Aorta (tissue), 5 donors: ENCODE measurements around the gene PHACTR1. TPM values are rescaled to one million over a fixed set of nuclear protein-coding genes. Genes with fewer than 3 reads are reported as not detected.

Experiments used
- ATAC-seq: fragments of 200-7000 bp; cut with Tn5 transposase; one replicate; pipeline ENCODE4 v1.9.1; 2022; ENCODE audit warnings: moderate library complexity; ENCODE audit not compliant: low FRiP score
- DNase-seq, 2 donors: peaks; one replicate each; pipeline ENCODE4 v3.0.0-alpha.2; 2020
- H3K27ac ChIP-seq, 2 donors: one replicate each; pipeline ENCODE4 v1.5.1; 2013; ENCODE audit warnings: low read length in 2 of 2, mild to moderate bottlenecking in 2 of 2, moderate library complexity in 2 of 2, control low read depth in 1 of 2, inconsistent platforms in 1 of 2, low read depth in 1 of 2
- H3K27me3 ChIP-seq, 2 donors: one replicate each; pipeline ENCODE4 v1.6.1; 2013; ENCODE audit warnings: control low read depth in 1 of 2, low read length in 1 of 2, mild to moderate bottlenecking in 1 of 2, moderate library complexity in 1 of 2; ENCODE audit not compliant: insufficient read depth in 2 of 2, control insufficient read depth in 1 of 2
- H3K36me3 ChIP-seq, 2 donors: one replicate each; pipeline ENCODE4 v1.6.1; 2013; ENCODE audit warnings: control low read depth in 1 of 2, low read length in 1 of 2, mild to moderate bottlenecking in 1 of 2; ENCODE audit not compliant: insufficient read depth in 2 of 2, control insufficient read depth in 1 of 2
- H3K4me1 ChIP-seq, 2 donors: one replicate each; pipeline ENCODE4 v1.6.1; 2013; ENCODE audit warnings: low read length in 2 of 2, control low read depth in 1 of 2, mild to moderate bottlenecking in 1 of 2, moderate library complexity in 1 of 2; ENCODE audit not compliant: insufficient read depth in 2 of 2, control insufficient read depth in 1 of 2
- H3K4me3 ChIP-seq, 2 donors: one replicate each; pipeline ENCODE4 v1.5.1; 2013; ENCODE audit warnings: low read length in 2 of 2, control low read depth in 1 of 2, mild to moderate bottlenecking in 1 of 2
- H3K9me3 ChIP-seq: one replicate; pipeline ENCODE4 v1.6.1; 2013; ENCODE audit warnings: mild to moderate bottlenecking, low read length; ENCODE audit not compliant: control insufficient read depth
- WGBS, 2 donors: extraction: QIAGEN DNeasy Blood & Tissue Kit; methylation state at CpG; one replicate each; pipeline ENCODE4 v1.1.7; 2013; 5-methylcytosine and 5-hydroxymethylcytosine counted together
- intact Hi-C, 2 donors: fragments of 100-400 bp; cut with DNase I; formaldehyde crosslinking; loops; one replicate each; pipeline versions ENCODE4 v1.14.2 to v1.15.0; 2022
- polyA plus RNA-seq, 2 donors: library from polyadenylated mRNA; stranded (reverse); fragments of 200-250 nt; gene quantifications; one replicate each; pipeline ENCODE4 v1.2.3, GENCODE V29; 2013
- total RNA-seq, 2 donors: library from RNA; stranded (reverse); fragmentation: NEBNext Ultra II Directional; extraction: Animal tissue kit (Norgen Biotek cat#: 25700); gene quantifications; one replicate each; pipeline ENCODE4 v1.2.1, GENCODE V29; 2021
- donor health status: healthy with polysubstance abuse.
- donor health status: Bipolar disorder and iron deficiency.
- donor health status: DM: no; HTN: no; CAD: no.
- donor health status: DM: no; HTN: no; CAD: no.
- donor health status: DM: yes; HTN: yes; CAD: no.

Gene PHACTR1
- total and polyA plus RNA-seq, 4 donors, result 3.2 to 89.4 (median 20.1) TPM

GRCh38 chr6:12923644-12924235 lies 207.2 kb downstream of the PHACTR1 start:
- H3K4me1 ChIP-seq, result no peaks in the 10 kb centered on the region
- intact Hi-C loops, result no loop called here
- no peak overlapping the region for H3K27ac ChIP-seq
- H3K9me3 ChIP-seq, result no peaks in the 10 kb centered on the region
- H3K36me3 ChIP-seq, result no peaks in the 10 kb centered on the region
- DNase-seq (no peak), ATAC-seq (no peak)
- H3K27me3 ChIP-seq, result no peaks in the 10 kb centered on the region
- 81 to 83% methylated on average over 3 of the region's 3 CpGs for WGBS, 2 donors
- no peak overlapping the region for H3K4me3 ChIP-seq

- no peaks in the 10 kb centered on the region for H3K27me3 ChIP-seq
- H3K27ac ChIP-seq, result no peak overlapping the region
- 56 to 70% methylated on average over 1 of the region's 1 CpG for WGBS, 2 donors
- H3K9me3 ChIP-seq, result no peaks in the 10 kb centered on the region
- no peaks in the 10 kb centered on the region for H3K36me3 ChIP-seq
- ATAC-seq (no peak), DNase-seq (no peak)
- no peaks in the 10 kb centered on the region for H3K4me1 ChIP-seq
- intact Hi-C loops, result no loop called here
- no peak overlapping the region for H3K4me3 ChIP-seq
Observed at GRCh38 chr6:12924911-12925310, 208.3 kb downstream of the PHACTR1 start.

DNA sequence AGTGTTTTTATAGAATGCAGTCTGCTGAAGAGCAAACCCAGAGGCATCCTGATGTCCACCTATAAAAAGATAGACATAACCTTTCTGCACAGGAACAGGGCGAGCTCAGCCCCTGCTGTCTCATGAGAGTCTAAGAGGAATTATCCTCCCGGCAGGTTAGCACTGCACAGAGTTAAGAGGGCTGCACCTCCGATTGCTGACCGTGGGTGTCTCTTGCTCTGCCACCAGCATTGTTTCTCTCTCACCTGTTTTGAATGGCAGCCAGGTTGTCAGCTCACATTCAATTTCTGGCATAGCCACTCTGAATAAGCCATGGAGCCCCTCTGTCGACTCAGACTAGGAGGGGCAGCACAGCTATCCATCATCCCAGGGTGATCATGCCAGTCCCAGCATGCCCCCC lies 211.2 kb downstream of the PHACTR1 start:
- intact Hi-C loops, result no loop called here
- no peak for ATAC-seq
- Histone ChIP-seq H3K4me3 (no peak overlapping the region), H3K27ac (no peak overlapping the region), H3K4me1 (no peaks in the 10 kb centered on the region), H3K36me3 (no peaks in the 10 kb centered on the region), H3K9me3 (no peaks in the 10 kb centered on the region), H3K27me3 (no peaks in the 10 kb centered on the region)
- WGBS, 2 donors, result 81 to 85% methylated on average over 5 of the region's 5 CpGs
- DNase-seq, result no peak

DNA sequence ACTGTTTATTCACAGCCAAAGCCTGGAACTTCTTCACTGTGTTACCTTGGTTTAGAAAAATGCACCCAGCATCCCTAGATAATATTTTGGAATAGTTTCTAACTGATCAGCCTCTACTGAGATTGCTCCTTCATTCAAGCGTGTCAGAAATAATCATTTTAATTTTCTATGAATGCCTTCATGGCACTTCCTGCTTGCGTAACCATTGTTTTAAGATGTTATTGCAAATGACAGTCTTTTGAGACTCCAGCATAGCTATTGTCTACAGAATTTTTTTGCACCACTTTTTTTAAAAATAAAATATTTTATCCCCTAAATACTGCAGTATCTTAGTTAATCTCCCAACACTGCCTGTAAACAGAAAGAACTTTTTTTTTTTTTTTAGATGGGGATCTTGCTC lies 213.1 kb downstream of the PHACTR1 start:
- intact Hi-C loops, result no loop called here
- ATAC-seq (no peak), DNase-seq (no peak)
- peaks cover 1% of the 10 kb centered on the region for H3K9me3 ChIP-seq
- H3K27ac ChIP-seq, result no peak overlapping the region
- 92 to 93% methylated on average over 2 of the region's 2 CpGs for WGBS, 2 donors
- H3K4me3 ChIP-seq, result no peak overlapping the region
- H3K4me1 ChIP-seq, result no peaks in the 10 kb centered on the region
- H3K27me3 ChIP-seq, result no peaks in the 10 kb centered on the region
- no peaks in the 10 kb centered on the region for H3K36me3 ChIP-seq

DNA sequence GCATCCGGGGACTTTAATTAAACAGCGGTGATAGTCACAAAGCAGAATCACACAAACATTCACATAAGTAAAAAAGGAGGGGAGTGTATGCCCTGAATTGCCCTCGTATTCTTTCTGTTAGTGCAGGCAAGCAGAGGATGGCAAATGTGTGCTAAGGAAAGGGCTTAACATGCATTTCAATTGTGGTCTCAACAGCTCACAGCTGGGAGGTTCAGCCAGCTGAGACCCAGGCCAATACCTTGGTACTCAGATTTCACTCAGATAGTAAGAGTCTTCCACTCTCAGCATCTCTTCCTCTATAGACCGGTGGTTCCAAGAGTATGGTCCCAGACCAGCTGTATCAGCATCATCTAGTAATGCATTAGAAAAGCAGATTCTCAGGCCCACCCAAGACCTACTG lies 215.1 kb downstream of the PHACTR1 start:
- no peaks in the 10 kb centered on the region for H3K36me3 ChIP-seq
- H3K27me3 ChIP-seq, result no peaks in the 10 kb centered on the region
- H3K4me3 ChIP-seq, result no peak overlapping the region
- DNase-seq, result no peak
- ATAC-seq, result no peak
- H3K4me1 ChIP-seq, result no peaks in the 10 kb centered on the region
- H3K27ac ChIP-seq, result no peak overlapping the region
- intact Hi-C loops, result no loop called here
- peaks cover 1% of the 10 kb centered on the region for H3K9me3 ChIP-seq
- WGBS, 2 donors, result 78 to 82% methylated on average over 4 of the region's 4 CpGs

DNA sequence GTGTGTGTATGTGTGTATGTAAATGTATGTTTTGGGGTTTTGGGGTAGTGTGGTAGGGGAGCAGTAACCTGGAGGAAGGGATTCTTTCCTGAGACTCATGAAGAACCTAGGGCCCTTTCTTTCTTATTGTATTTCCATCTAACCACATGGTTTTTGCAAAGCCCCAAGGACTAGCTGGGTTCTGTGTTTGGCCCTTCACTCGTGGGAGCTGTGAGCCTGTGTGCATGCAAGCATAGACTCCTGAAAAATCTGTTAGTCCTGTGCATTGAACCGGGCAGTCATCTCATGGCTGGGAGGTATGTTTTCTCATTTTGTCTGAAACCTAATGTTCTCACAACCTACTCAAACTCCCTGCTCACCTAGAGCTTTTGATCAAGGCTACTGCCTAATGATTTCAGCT lies 219.1 kb downstream of the PHACTR1 start:
- intact Hi-C loops, result no loop called here
- Histone ChIP-seq H3K27me3 (no peaks in the 10 kb centered on the region), H3K27ac (no peak overlapping the region), H3K9me3 (peaks cover 1% of the 10 kb centered on the region), H3K36me3 (no peaks in the 10 kb centered on the region), H3K4me1 (no peaks in the 10 kb centered on the region), H3K4me3 (no peak overlapping the region)
- ATAC-seq, result no peak
- DNase-seq, result no peak
- WGBS, 2 donors, result 56 to 69% methylated on average over 2 of the region's 2 CpGs

DNA sequence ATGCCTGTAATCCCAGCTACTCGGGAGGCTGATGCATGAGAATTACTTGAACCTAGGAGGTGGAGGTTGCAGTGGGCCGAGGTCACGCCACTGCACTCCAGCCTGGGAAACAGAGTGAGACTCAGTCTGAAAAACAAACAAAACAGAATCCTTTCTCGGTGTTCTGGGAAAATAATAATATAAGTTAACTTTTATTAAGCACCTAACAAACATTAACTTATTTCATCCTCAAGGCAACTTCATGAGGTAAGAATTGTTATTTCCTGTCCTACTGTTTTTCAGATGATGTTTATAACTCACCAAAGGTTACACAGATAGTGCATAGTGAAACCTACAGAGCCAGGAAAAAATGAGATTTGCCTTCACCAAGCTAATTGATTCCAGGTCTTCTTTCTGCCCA lies 221.4 kb downstream of the PHACTR1 start:
- 91 to 92% methylated on average over 4 of the region's 4 CpGs for WGBS, 2 donors
- no peaks in the 10 kb centered on the region for H3K27me3 ChIP-seq
- H3K9me3 ChIP-seq, result peaks cover 1% of the 10 kb centered on the region
- intact Hi-C loops, result no loop called here
- H3K27ac ChIP-seq, result no peak overlapping the region
- H3K36me3 ChIP-seq, result no peaks in the 10 kb centered on the region
- no peak overlapping the region for H3K4me3 ChIP-seq
- H3K4me1 ChIP-seq, result no peaks in the 10 kb centered on the region
- DNase-seq (no peak), ATAC-seq (no peak)

DNA sequence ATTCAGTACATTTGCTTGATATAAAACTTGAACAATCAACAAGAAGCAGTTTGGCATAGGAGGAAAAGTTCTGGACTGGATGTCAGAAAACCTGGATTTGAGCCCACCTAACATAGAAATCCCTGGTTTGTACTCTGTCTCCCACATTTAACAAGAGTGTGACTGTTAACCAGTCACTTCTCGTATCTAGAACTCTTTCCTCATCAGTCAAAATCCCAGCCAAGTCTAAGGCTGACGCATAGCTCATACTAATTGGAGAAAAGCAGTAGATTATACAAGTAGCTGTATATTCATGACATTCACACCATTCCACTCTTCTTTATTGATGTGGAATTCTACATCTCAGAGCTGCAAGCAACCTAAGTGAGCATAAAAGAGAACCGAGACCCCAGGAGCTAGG lies 222.7 kb downstream of the PHACTR1 start:
- no peaks in the 10 kb centered on the region for H3K27me3 ChIP-seq
- no peaks in the 10 kb centered on the region for H3K36me3 ChIP-seq
- no peak for DNase-seq
- no peak overlapping the region for H3K27ac ChIP-seq
- no peaks in the 10 kb centered on the region for H3K4me1 ChIP-seq
- no peak overlapping the region for H3K4me3 ChIP-seq
- no peaks in the 10 kb centered on the region for H3K9me3 ChIP-seq
- no peak for ATAC-seq
- 34 to 35% methylated on average over 3 of the region's 3 CpGs for whole genome bisulfite sequencing, 2 donors
- intact Hi-C loops, result no loop called here

GRCh38 chr6:12941422-12941821 lies 224.9 kb downstream of the PHACTR1 start:
- no peak overlapping the region for H3K27ac ChIP-seq
- intact Hi-C loops, result no loop called here
- 79 to 80% methylated on average over 8 of the region's 8 CpGs for WGBS, 2 donors
- H3K4me1 ChIP-seq, result no peaks in the 10 kb centered on the region
- H3K36me3 ChIP-seq, result no peaks in the 10 kb centered on the region
- no peak for DNase-seq
- no peak for ATAC-seq
- no peaks in the 10 kb centered on the region for H3K9me3 ChIP-seq
- no peak overlapping the region for H3K4me3 ChIP-seq
- no peaks in the 10 kb centered on the region for H3K27me3 ChIP-seq
